ENCODE data around the gene CD33.

GRCh38 chr19:51277112-51277511, 52.2 kb downstream of the CD33 start:
- TF ChIP-seq CTCF (conservative IDR thresholded peaks at IDR 0.05 in 1 of 2, IDR thresholded peaks at IDR 0.05 in 1 of 2; ENCODE audit: low read depth in 1 of 2, low read length in 2 of 2) (no peak), EZH2 (IDR thresholded peaks at IDR 0.05; ENCODE audit: low read length, missing control alignments) (no peak)

Measured in fibroblast of lung (primary cell).